Activated T-helper 17 cell treated with anti-CD3 and anti-CD28 coated beads, Interleukin-2, amount 50 U/mL, for 72 hours (primary cell): ENCODE measurements around the gene IRAK1. TPM values are rescaled to one million over a fixed set of nuclear protein-coding genes. Genes with fewer than 3 reads are reported as not detected.
"Not testable (repeated sequence)": the region's sequence is repeated elsewhere in the genome, so short reads cannot be mapped to it uniquely, and the experiment has no call there.

Source experiments
- ATAC-seq: fragments of 150-1000 bp; cut with Tn5 transposase; replicated peaks from 2 replicates; pipeline ENCODE4 v1.10.0; 2021; ENCODE audit warnings: mild to moderate bottlenecking, moderate library complexity
- H3K27ac Mint-ChIP-seq: one replicate; pipeline ENCODE4 v1.8.0; 2022; ENCODE audit warnings: mixed read lengths
- H3K27me3 Mint-ChIP-seq: one replicate; pipeline ENCODE4 v1.8.0; 2022; ENCODE audit warnings: mixed read lengths
- H3K36me3 Mint-ChIP-seq: one replicate; pipeline ENCODE4 v1.8.0; 2022; ENCODE audit warnings: low read depth, mild to moderate bottlenecking, mixed read lengths
- H3K4me1 Mint-ChIP-seq: one replicate; pipeline ENCODE4 v1.8.0; 2022; ENCODE audit warnings: mixed read lengths
- H3K4me3 Mint-ChIP-seq: one replicate; pipeline ENCODE4 v1.8.0; 2022; ENCODE audit warnings: mild to moderate bottlenecking, mixed read lengths
- H3K9me3 Mint-ChIP-seq: one replicate; pipeline ENCODE4 v1.8.0; 2022; ENCODE audit warnings: mixed read lengths
- total RNA-seq, 2 donors: library from RNA; stranded (reverse); gene quantifications; one replicate each; pipeline ENCODE4 v1.2.3, GENCODE V29; 2022

The IRAK1 gene
- total RNA-seq, 2 donors from 2014 or later: 113 to 224 TPM

DNA sequence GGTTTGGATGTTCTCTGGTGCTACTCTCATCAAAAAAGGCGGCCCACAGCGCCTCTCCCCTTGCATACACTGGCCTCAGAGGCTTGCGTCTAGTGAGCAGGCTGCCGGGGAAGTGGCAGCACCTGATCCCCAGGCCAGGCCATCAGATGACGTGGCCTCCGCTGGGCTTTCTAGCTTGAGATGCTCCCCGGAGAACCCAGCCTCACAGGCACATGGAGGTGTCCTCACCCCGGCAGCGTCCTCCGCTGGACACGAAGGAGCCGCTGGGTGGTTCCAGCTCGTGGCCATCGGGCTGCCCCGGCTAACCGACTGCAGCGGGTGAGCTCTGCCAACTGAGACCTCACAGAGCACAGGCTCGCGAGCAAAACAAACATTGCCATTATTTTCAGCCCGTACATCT lies 12.8 kb downstream of the IRAK1 start:
- H3K9me3 Mint-ChIP-seq: no peaks in the 10 kb centered on the region
- no peak for ATAC-seq
- no peak overlapping the region for H3K4me3 Mint-ChIP-seq
- H3K36me3 Mint-ChIP-seq: peaks cover 58% of the 10 kb centered on the region
- H3K27ac Mint-ChIP-seq: no peak overlapping the region
- H3K27me3 Mint-ChIP-seq: no peaks in the 10 kb centered on the region
- no peaks in the 10 kb centered on the region for H3K4me1 Mint-ChIP-seq

DNA sequence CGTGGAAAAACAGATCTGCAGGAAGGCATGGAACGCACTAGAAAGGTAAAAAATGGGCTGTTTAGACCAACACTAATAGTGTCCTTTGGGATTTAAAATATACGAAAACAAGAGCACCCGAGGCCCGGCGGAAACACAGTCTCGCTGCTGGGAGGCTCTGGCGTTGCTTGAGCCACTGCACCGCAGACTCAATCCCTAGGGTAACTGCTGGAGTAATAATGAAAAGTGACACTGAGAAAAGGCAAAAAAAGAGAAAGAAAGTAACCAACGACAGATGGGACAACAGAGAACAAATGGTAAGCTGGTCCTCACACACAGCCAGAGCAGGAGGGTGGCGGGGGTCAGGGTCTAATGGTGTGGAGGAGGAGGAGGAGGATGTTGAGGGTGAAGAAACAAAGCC lies 15.4 kb downstream of the IRAK1 start:
- no peak overlapping the region for H3K27ac Mint-ChIP-seq
- H3K9me3 Mint-ChIP-seq: no peaks in the 10 kb centered on the region
- no peaks in the 10 kb centered on the region for H3K27me3 Mint-ChIP-seq
- peaks cover 32% of the 10 kb centered on the region for H3K36me3 Mint-ChIP-seq
- H3K4me1 Mint-ChIP-seq: no peaks in the 10 kb centered on the region
- no peak for ATAC-seq
- H3K4me3 Mint-ChIP-seq: no peak overlapping the region

DNA sequence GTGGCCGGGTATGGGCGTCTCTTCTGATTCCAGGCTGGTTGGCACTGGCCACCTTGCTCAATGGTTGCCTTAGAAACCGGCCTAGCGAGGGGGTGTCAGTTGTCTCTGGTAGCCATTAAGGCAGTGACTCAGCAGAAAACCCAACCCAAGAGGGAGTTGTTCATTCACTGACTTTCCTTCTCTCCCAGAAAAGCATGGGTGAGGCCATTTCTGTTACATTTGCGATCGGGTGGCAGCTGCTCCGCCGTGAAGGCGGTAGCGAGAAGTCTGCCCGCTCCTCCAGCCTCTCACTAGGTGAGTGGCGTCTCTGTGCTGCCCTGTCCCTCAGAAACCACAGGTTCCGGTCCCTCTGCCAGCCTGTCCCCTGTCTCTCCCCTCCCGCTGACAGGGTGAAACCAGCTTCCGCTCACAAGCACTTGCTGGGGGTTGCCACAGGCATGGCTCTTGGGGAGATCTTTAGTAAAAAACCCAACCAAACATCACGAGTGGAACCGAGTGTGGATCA lies 17.4 kb downstream of the IRAK1 start:
- H3K27me3 Mint-ChIP-seq: no peaks in the 10 kb centered on the region
- H3K4me1 Mint-ChIP-seq: no peaks in the 10 kb centered on the region
- H3K4me3 Mint-ChIP-seq: peak overlapping the region; percentile 73
- H3K9me3 Mint-ChIP-seq: no peaks in the 10 kb centered on the region
- ATAC-seq: peak; percentile 97
- peak overlapping the region; percentile 85 for H3K27ac Mint-ChIP-seq
- peaks cover 12% of the 10 kb centered on the region for H3K36me3 Mint-ChIP-seq

DNA sequence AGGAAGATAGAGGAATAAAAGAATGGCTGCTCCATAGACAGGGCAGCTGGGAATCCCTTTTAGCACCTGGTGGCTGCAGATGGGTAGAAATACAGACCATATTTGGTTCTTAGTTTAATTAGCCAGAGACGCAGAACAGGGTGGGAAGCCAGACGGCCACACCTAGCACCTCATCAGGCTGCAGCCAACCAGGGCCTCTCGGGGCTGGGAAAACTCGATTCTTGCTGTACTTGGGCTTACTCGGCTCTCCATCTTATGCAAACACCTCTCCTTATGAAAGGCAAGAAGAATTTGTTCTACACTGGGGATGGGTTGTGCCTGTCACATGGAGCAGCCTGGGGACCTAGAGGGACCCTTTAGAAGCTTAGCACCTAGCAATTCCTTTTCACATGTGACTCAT lies 19.7 kb downstream of the IRAK1 start:
- ATAC-seq: no peak
- no peaks in the 10 kb centered on the region for H3K4me1 Mint-ChIP-seq
- H3K27ac Mint-ChIP-seq: no peak overlapping the region
- H3K27me3 Mint-ChIP-seq: no peaks in the 10 kb centered on the region
- no peaks in the 10 kb centered on the region for H3K36me3 Mint-ChIP-seq
- H3K4me3 Mint-ChIP-seq: no peak overlapping the region
- no peaks in the 10 kb centered on the region for H3K9me3 Mint-ChIP-seq

DNA sequence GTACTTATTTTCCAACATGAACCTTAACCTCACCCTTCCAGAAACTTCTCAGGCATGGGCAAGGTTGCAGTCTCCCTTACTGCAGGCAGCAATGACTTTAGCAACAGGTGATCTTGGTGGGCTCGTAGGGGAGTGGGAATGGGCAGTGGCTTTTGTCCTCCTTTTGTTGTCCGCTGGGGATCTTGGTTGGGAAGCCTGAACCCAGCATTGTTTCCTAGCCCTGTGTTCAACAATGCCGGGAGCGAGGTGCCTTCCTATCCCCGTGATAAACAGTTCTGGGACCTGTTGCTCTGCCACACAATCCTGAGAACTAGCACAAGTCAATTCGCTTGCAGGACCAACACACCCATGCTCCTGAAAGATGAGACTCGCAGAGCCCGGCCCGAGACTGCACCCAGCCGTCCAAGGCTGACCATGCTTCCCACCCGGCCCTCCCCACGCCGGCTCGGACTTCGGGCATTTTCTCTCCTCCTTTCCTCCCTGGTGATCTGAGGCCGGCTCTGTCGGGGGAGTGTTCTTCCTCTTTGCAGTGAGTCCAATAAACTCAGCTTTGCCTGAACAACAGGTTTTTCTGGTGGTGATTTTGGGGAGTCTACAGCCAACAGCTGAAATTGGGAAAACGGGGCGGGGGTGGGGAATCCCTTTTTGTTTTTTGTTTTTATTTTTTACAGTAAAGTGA lies 20.2 kb downstream of the IRAK1 start:
- no peak for ATAC-seq
- no peaks in the 10 kb centered on the region for H3K4me1 Mint-ChIP-seq
- no peaks in the 10 kb centered on the region for H3K9me3 Mint-ChIP-seq
- H3K27ac Mint-ChIP-seq: no peak overlapping the region
- no peaks in the 10 kb centered on the region for H3K36me3 Mint-ChIP-seq
- no peaks in the 10 kb centered on the region for H3K27me3 Mint-ChIP-seq
- H3K4me3 Mint-ChIP-seq: no peak overlapping the region

DNA sequence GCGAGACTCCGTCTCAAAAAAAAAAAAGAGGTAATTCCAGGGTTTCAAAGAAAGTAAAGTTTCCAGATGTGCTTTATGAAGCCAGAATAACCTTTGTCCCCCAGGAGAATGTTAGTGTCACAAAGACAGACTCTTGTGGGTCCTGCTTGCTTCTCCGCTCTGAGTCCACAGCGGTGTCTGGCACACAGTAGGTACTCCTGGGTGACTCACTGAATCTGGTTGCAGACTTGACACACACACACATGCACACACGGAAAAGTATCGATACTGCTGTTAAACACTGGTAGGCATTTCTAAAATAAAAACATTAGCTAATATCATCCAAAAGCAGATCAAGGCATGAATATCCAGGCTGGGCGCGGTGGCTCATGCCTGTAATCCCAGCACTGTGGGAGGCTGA lies 24.2 kb downstream of the IRAK1 start:
- no peak overlapping the region for H3K4me3 Mint-ChIP-seq
- H3K9me3 Mint-ChIP-seq: no peaks in the 10 kb centered on the region
- H3K27me3 Mint-ChIP-seq: no peaks in the 10 kb centered on the region
- no peak overlapping the region for H3K27ac Mint-ChIP-seq
- no peak for ATAC-seq
- H3K4me1 Mint-ChIP-seq: no peaks in the 10 kb centered on the region
- H3K36me3 Mint-ChIP-seq: no peaks in the 10 kb centered on the region

DNA sequence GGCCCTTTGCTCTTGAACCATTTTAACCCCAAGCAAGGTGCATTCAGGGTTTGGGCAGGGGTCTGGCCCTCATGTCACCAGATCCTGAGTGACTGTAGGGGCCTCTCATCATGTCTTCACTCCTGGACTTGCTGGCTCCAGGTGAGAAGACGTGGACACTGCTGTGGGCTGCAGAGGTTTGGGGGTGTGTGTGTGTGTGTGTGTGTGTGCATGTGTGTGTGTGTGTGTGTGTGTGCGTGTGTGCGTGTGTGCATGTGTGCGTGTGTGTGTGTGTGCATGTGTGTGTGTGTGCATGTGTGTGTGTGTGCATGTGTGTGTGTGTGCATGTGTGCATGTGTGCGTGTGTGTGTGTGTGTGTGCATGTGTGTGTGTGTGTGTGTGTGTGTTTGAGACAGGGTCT lies 25.3 kb downstream of the IRAK1 start:
- H3K27ac Mint-ChIP-seq, H3K4me1 Mint-ChIP-seq, H3K27me3 Mint-ChIP-seq, H3K9me3 Mint-ChIP-seq, H3K4me3 Mint-ChIP-seq, H3K36me3 Mint-ChIP-seq, ATAC-seq: not testable (repeated sequence)

DNA sequence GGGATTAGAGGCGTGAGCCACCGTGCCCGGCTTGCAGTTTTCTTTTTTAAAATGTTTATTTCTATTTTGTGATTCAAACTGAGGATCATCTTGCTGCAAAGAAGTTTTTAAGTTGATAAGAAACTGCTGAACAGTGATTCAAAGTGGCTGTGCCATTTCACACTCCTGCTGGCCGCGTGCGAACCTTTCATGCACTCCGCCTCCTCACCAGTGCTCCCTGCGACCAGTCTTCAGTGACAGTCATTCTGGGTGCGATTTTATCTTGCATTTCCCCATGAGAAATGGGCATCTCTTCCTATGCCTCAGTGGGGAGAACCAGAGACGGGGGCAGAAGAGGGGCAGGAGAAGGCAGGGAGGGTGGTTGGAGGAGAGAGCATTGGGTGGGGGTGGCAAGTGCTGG lies 25.7 kb downstream of the IRAK1 start:
- Mint-ChIP-seq H3K9me3 (no peaks in the 10 kb centered on the region), H3K36me3 (no peaks in the 10 kb centered on the region), H3K4me1 (peaks cover 8% of the 10 kb centered on the region), H3K4me3 (no peak overlapping the region), H3K27me3 (no peaks in the 10 kb centered on the region), H3K27ac (no peak overlapping the region)
- ATAC-seq: no peak

DNA sequence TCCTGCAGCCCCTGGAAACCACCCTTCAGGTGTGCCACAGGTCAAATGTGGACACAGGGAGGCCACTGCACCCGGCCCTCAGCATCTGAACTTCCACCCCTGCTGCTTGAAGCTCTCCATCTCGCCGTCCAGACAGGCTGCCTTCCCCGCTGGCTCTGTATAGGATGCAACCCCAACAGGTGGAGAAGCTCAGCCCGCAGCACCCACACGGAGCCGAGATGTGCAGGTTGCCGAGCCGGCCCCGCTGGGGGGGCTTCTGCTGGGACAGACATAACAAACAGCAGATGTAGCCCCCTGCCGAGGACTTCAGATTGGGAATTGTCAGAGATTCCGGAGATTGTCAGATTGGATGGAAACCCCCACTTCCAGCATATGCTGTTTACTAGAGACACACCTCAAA lies 26.6 kb downstream of the IRAK1 start:
- H3K4me3 Mint-ChIP-seq: no peak overlapping the region
- peaks cover 8% of the 10 kb centered on the region for H3K4me1 Mint-ChIP-seq
- ATAC-seq: no peak
- H3K27ac Mint-ChIP-seq: no peak overlapping the region
- H3K27me3 Mint-ChIP-seq: no peaks in the 10 kb centered on the region
- no peaks in the 10 kb centered on the region for H3K9me3 Mint-ChIP-seq
- no peaks in the 10 kb centered on the region for H3K36me3 Mint-ChIP-seq

DNA sequence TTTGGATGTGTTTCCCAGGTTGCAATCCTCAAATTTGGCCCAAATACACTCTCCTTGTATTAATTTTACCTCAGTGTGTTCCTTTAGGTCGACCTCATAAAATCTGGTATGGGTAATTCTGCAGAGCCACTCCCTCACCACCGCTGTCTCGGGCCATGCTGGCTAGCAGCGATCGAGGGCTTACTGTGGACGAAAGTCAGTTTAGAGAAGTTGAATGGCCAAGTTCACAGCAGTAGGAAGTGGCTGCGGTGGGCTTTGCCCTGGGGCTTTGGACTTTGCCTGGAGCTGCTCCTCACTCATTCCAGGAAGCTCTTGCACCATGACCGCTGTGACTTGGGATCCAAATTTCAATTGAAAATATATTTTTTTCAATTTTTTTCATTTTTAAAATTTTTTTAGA lies 27.5 kb downstream of the IRAK1 start:
- no peak for ATAC-seq
- peak overlapping the region; percentile 31 for H3K4me3 Mint-ChIP-seq
- peaks cover 8% of the 10 kb centered on the region for H3K4me1 Mint-ChIP-seq
- H3K27ac Mint-ChIP-seq: no peak overlapping the region
- H3K36me3 Mint-ChIP-seq: no peaks in the 10 kb centered on the region
- H3K27me3 Mint-ChIP-seq: no peaks in the 10 kb centered on the region
- H3K9me3 Mint-ChIP-seq: no peaks in the 10 kb centered on the region

DNA sequence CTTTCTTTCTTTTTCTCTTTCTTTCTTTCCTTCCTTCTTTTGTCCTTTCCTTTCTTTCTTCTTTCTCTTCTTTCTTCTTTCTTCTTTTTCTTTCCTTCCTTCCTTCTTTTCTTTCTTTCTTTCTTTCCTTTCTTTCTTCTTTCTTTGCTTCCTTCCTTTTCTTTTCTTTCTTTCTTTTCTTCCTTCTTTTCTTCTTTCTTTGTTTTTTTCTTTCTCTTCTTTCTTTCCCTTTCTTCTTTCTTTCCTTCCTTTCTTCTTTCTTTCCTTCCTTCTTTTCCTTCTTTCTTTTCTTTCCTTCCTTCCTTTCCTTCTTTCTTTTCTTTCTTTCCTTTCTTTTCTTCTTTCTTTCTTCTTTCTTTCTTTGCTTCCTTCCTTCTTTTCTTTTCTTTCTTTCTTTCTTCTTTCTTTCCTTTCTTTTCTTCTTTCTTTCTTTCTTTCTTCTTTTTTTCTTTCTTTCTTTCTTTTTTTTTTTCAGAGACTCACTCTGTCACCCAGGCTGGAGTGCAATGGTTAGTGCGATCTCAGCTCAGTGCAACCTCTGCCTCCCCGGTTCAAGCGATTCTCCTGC lies 28.6 kb downstream of the IRAK1 start:
- H3K27me3 Mint-ChIP-seq: no peaks in the 10 kb centered on the region

DNA sequence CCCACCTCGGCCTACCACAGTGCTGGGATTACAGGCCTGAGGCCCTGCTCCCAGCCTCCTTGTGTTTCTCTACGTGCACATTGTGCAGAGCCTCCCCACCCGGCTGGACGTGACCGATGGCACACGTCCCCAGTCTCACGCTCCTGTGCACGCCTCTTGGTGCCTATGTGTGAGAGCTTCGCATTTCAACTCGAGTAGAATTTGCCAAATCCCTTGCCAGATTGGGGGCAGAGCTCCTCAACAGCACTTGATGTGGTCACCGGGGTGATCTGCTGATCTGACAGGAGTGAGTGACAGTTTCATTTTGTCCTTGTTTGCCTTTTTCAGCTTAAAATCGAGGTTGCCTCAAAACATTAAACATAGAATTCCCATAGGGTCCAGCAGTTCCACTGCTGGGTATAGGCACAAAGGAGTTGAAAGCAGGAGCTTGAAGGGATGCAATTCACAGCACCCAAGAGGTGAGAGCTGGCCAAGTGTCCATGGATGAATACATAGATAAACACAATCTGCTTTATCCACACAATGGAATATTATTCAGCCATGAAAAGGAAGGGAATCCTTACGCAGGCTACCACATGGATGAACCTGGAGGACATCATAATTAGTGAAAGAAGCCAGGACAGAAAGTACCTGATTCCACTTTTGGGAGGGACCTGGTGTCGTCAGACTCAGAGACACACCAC lies 29.6 kb downstream of the IRAK1 start:
- ATAC-seq: peak; percentile 68
- Mint-ChIP-seq H3K4me3 (peak overlapping the region; percentile 83), H3K27me3 (no peaks in the 10 kb centered on the region), H3K4me1 (peaks cover 8% of the 10 kb centered on the region), H3K27ac (peak overlapping the region; percentile 93), H3K9me3 (no peaks in the 10 kb centered on the region), H3K36me3 (no peaks in the 10 kb centered on the region)

More for the DNA sequence above, 28.6 kb downstream of the IRAK1 start:
- H3K27ac Mint-ChIP-seq: peak overlapping the region; percentile 84
- H3K4me3 Mint-ChIP-seq: peak overlapping the region; percentile 83
- H3K4me1 Mint-ChIP-seq: peaks cover 8% of the 10 kb centered on the region
- ATAC-seq: no peak
- no peaks in the 10 kb centered on the region for H3K36me3 Mint-ChIP-seq
- H3K9me3 Mint-ChIP-seq: no peaks in the 10 kb centered on the region

DNA sequence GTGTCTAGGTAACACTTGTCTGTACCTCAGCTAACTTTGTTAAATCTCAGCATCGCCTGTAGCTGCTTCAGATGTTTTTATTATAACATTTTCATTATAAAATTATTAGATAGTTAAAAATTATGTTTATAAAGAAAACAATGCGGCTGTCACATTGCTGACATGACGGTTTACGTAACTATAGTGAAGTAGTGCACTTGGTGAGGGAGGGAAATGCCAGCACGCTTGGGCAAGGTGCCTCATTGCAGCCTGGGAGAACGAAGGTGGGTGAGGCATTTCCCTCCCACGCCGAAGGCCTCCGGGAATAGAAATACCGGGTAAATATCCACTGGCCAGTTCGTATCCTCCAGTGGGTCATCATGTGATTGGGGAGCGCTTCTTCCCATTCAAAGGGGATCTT lies 31.2 kb downstream of the IRAK1 start:
- Mint-ChIP-seq H3K27ac (no peak overlapping the region), H3K9me3 (no peaks in the 10 kb centered on the region), H3K36me3 (no peaks in the 10 kb centered on the region), H3K27me3 (no peaks in the 10 kb centered on the region), H3K4me3 (no peak overlapping the region), H3K4me1 (peaks cover 8% of the 10 kb centered on the region)
- ATAC-seq: no peak

DNA sequence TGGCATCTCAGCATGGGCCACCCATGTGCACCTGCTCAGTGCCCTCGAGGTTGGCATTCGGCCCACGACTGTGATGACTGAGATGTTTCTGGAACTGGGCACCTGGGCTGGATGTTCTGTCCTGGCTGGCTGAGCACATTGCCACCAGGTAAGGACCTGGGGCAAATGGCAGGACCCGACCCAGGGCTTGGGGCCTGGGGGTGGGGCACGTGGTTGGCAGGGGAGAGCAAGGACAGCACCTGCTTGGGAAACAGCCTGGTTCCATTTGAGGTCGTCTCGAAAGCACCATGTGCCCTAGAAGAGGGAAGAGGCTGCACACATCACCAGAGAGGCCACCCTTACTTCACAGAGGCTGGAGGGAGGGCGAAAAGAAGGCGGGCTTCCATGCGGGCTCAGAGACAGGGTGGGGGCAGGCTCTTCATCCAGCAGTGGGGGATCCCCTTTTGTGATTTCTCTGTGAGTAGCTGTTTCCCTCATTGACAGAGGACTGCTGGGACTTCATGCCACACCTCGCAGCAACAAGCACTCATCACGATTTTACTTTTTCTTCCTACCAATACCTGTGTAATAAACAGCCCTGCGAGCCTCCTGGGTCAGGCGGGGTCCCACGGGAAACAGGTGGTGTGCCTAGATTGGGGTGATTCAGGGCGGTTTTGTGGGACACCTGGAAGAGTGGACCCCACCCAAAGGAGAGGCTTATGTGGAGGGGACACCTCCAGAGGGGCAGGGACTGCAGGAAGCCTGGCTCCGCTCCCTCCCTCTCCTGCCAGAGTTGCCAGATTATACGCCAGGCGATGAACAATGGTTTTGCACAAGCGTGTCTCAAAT lies 35.1 kb downstream of the IRAK1 start:
- Mint-ChIP-seq H3K4me3 (peak overlapping the region; percentile 87), H3K36me3 (peaks cover 8% of the 10 kb centered on the region), H3K27ac (peak overlapping the region; percentile 84), H3K27me3 (no peaks in the 10 kb centered on the region), H3K9me3 (no peaks in the 10 kb centered on the region), H3K4me1 (peaks cover 10% of the 10 kb centered on the region)
- peak; percentile 35 for ATAC-seq
